ENCODE data around the gene MYL7. TPM values are rescaled to one million over a fixed set of nuclear protein-coding genes. Genes with fewer than 3 reads are reported as not detected.

MYL7 gene
- total and polyA plus RNA-seq, 9 of the 15 experiments (the other 6 are each of a cell fraction or from before 2014, with no cell fraction given), result not detected

GRCh38 chr7:44097064-44097932, 43.8 kb downstream of the MYL7 start:
- DNase-seq (ENCODE audit: extremely low read depth in 1 of 4, low spot score in 3 of 4) (no peak), ATAC-seq (no peak), FAIRE-seq (no peak)
- in situ Hi-C loops (cut with MboI) (no loop called here), intact Hi-C loops (cut with micrococcal nuclease) (no loop called here)
- peaks cover 0 to 5% of the 10 kb centered on the region in 2 experiments; a peak in 1 of 5 replicates for H3K27me3 ChIP-seq (ENCODE audit: control insufficient read depth in 2 of 2, insufficient read depth in 2 of 2, low read length in 2 of 2)
- no peaks in the 10 kb centered on the region for H3K36me3 ChIP-seq (ENCODE audit: control insufficient read depth, insufficient read depth, low read length)
- H3K9me3 ChIP-seq (replicated peaks; ENCODE audit: control insufficient read depth, insufficient read depth, low read depth, low read length), result no peaks in the 10 kb centered on the region
- ChIA-PET CTCF (ENCODE audit: low intra/inter-chr PET ratio) (no interaction called here), POLR2A (interaction anchor here (0.7 to 3.2 kb wide), 2 partner anchors 17 to 25 kb away, joined by 5 to 13 read pairs; no protein-coding TSS in a partner anchor)
- no peak overlapping the region for H3K4me3 ChIP-seq
- H3K9ac ChIP-seq (ENCODE audit: insufficient read depth in 1 of 2, low read depth in 2 of 2, low read length in 2 of 2), result peak overlapping the region in 1 of 2 experiments; percentile 55; a peak in 1 of 4 replicates
- H3K79me2 ChIP-seq (ENCODE audit: control insufficient read depth, insufficient read depth, low read length), result no peaks in the 10 kb centered on the region
- H2AFZ ChIP-seq (ENCODE audit: low read depth, low read length), result no peak overlapping the region
- TF ChIP-seq MTA1 (IDR thresholded peaks at IDR 0.05; ENCODE audit: borderline replicate concordance) (no peak), SPI1 (IDR thresholded peaks at IDR 0.05; ENCODE audit: borderline replicate concordance, low read depth, low read length) (peak; percentile 29; the same call in 1 of the 2 replicates)
- no peaks in the 10 kb centered on the region for H4K20me1 ChIP-seq (replicated peaks; ENCODE audit: control insufficient read depth, insufficient read depth, low read length)
- H3K27ac ChIP-seq (ENCODE audit: extremely low read depth, low read depth, low read length), result no peak overlapping the region
- no TSS peak for BruUV-seq (replicated peaks)
- no peaks in the 10 kb centered on the region for H3K9me1 ChIP-seq (ENCODE audit: control insufficient read depth, insufficient read depth, low read length)
- 56% methylated on average over 8 of the region's 9 CpGs for WGBS (ENCODE audit: insufficient coverage, low coverage, missing lambda C conversion rate)
- peaks cover 0 to 11% of the 10 kb centered on the region in 2 experiments; a peak in 4 of 5 replicates for H3K4me1 ChIP-seq (replicated peaks in 1 of 2; ENCODE audit: control insufficient read depth in 2 of 2, insufficient read depth in 2 of 2, low read length in 2 of 2)
- H3K4me2 ChIP-seq (ENCODE audit: insufficient read depth, low read length), result no peak overlapping the region

GRCh38 chr7:44096326-44096881, 44.7 kb downstream of the MYL7 start:
- WGBS (ENCODE audit: insufficient coverage, low coverage, missing lambda C conversion rate), result 15% methylated on average over 7 of the region's 8 CpGs
- CTCF ChIA-PET (ENCODE audit: low intra/inter-chr PET ratio), result no interaction called here
- H3K9me3 ChIP-seq (replicated peaks; ENCODE audit: control insufficient read depth, insufficient read depth, low read depth, low read length), result no peaks in the 10 kb centered on the region
- no TSS peak for BruUV-seq (replicated peaks)
- H3K4me2 ChIP-seq (ENCODE audit: insufficient read depth, low read length), result no peak overlapping the region
- FAIRE-seq (no peak), ATAC-seq (peak; percentile 50), DNase-seq (ENCODE audit: extremely low read depth in 1 of 4, low spot score in 3 of 4) (no peak)
- H3K9me1 ChIP-seq (ENCODE audit: control insufficient read depth, insufficient read depth, low read length), result no peaks in the 10 kb centered on the region
- POLR2A ChIA-PET, result interaction anchor here (0.6 to 3.2 kb wide), 2 partner anchors 18 to 138 kb away, joined by 3 to 13 read pairs; no protein-coding TSS in a partner anchor
- H3K27ac ChIP-seq (ENCODE audit: extremely low read depth, low read depth, low read length), result no peak overlapping the region
- H3K4me1 ChIP-seq (replicated peaks in 1 of 2; ENCODE audit: control insufficient read depth in 2 of 2, insufficient read depth in 2 of 2, low read length in 2 of 2), result peaks cover 0 to 11% of the 10 kb centered on the region in 2 experiments; a peak in 3 of 5 replicates
- in situ Hi-C loops (cut with MboI) (no loop called here), intact Hi-C loops (cut with micrococcal nuclease) (no loop called here)
- H2AFZ ChIP-seq (ENCODE audit: low read depth, low read length), result no peak overlapping the region
- TF ChIP-seq CTBP1 (IDR thresholded peaks at IDR 0.05; ENCODE audit: borderline replicate concordance) (0 out of 2 replicates have a peak, but pooled peaks have one; percentile 21), CTCF (IDR thresholded peaks at IDR 0.05 in 2 of 3, conservative IDR thresholded peaks at IDR 0.05 in 1 of 3; ENCODE audit: insufficient read depth in 2 of 3, low read depth in 1 of 3, low read length in 3 of 3) (0 out of 6 replicates have a peak, but pooled peaks of 1 of the 3 experiments have one; percentile 10), CGGBP1 (CRISPR knock-in tag; IDR thresholded peaks at IDR 0.05) (no peak), NR2C1 (IDR thresholded peaks at IDR 0.05) (0 out of 2 replicates have a peak, but pooled peaks have one; percentile 14), NR2C1 (tag; IDR thresholded peaks at IDR 0.05) (no peak)
- peak overlapping the region in 1 of 2 experiments; percentile 50; a peak in 1 of 4 replicates for H3K9ac ChIP-seq (ENCODE audit: insufficient read depth in 1 of 2, low read depth in 2 of 2, low read length in 2 of 2)
- H3K27me3 ChIP-seq (ENCODE audit: control insufficient read depth in 2 of 2, insufficient read depth in 2 of 2, low read length in 2 of 2), result peaks cover 0 to 5% of the 10 kb centered on the region in 2 experiments; a peak in 1 of 5 replicates
- no peaks in the 10 kb centered on the region for H4K20me1 ChIP-seq (replicated peaks; ENCODE audit: control insufficient read depth, insufficient read depth, low read length)
- no peaks in the 10 kb centered on the region for H3K79me2 ChIP-seq (ENCODE audit: control insufficient read depth, insufficient read depth, low read length)
- H3K4me3 ChIP-seq, result no peak overlapping the region
- H3K36me3 ChIP-seq (ENCODE audit: control insufficient read depth, insufficient read depth, low read length), result no peaks in the 10 kb centered on the region
